MM.1S (cell line): Measurements from ENCODE around the gene TBRG4.

Experiments used
- EZH2 ChIP-seq: fragments of 300-600 bp; sonication (generic); optimal IDR thresholded peaks from 2 replicates; pipeline ENCODE3; 2017; ENCODE audit warnings: low read depth, mild to moderate bottlenecking, antibody characterized with exemption, low read length, mixed read lengths
- TF ChIP-seq, protein P1 (sequence below): fragments of 300-600 bp; sonication (generic); IDR thresholded peaks from 2 replicates; pipeline ENCODE4 v1.5.1; 2016; ENCODE audit warnings: antibody characterized with exemption, low read length, mixed read lengths

- TF ChIP-seq, protein P1, sequence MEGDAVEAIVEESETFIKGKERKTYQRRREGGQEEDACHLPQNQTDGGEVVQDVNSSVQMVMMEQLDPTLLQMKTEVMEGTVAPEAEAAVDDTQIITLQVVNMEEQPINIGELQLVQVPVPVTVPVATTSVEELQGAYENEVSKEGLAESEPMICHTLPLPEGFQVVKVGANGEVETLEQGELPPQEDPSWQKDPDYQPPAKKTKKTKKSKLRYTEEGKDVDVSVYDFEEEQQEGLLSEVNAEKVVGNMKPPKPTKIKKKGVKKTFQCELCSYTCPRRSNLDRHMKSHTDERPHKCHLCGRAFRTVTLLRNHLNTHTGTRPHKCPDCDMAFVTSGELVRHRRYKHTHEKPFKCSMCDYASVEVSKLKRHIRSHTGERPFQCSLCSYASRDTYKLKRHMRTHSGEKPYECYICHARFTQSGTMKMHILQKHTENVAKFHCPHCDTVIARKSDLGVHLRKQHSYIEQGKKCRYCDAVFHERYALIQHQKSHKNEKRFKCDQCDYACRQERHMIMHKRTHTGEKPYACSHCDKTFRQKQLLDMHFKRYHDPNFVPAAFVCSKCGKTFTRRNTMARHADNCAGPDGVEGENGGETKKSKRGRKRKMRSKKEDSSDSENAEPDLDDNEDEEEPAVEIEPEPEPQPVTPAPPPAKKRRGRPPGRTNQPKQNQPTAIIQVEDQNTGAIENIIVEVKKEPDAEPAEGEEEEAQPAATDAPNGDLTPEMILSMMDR: no peak
- no peak for TF ChIP-seq EZH2
Measured at GRCh38 chr7:45130910-45131309, 19.4 kb upstream of the TBRG4 start.
